ENCODE results near the gene KCNMA1. TPM values are rescaled to one million over a fixed set of nuclear protein-coding genes. Genes with fewer than 3 reads are reported as not detected.

Gene KCNMA1
- total and polyA plus RNA-seq, 8 donors = 0.92 to 155 (median 54.3) TPM

DNA sequence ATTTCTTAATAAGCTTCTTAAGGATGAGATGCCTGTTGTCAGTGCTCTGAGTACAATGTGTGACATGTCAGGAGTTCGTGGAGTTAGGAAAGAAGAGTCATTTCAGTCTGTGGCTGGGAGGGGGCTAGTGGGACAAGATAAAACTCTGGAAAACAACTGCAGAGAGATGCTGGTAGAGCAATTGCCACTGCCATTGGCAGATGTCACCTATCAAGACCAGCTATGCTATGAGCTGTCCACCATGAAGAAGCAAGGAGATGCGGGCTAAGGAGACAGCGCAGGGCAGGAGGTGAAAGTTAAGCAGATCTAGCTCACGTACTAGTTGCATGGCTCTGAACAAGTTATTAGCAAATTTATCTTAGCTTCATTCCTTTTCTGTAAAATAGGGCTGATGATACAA is 756.7 kb downstream of the KCNMA1 start:
- no peaks in the 10 kb centered on the region for H3K36me3 ChIP-seq
- no peaks in the 10 kb centered on the region for H3K9me3 ChIP-seq
- H3K27me3 ChIP-seq = peaks cover 0 to 3% (median 0%) of the 10 kb centered on the region in 3 donors
- 86 to 93% (median 90%) methylated on average over 4 of the region's 4 CpGs for WGBS, 5 donors
- no peak for TF ChIP-seq POLR2AphosphoS5 (IDR thresholded peaks at IDR 0.05)
- no peak for TF ChIP-seq EP300 (IDR thresholded peaks at IDR 0.05)
- TF ChIP-seq POLR2A (IDR thresholded peaks at IDR 0.05) = no peak
- TF ChIP-seq, protein P1, sequence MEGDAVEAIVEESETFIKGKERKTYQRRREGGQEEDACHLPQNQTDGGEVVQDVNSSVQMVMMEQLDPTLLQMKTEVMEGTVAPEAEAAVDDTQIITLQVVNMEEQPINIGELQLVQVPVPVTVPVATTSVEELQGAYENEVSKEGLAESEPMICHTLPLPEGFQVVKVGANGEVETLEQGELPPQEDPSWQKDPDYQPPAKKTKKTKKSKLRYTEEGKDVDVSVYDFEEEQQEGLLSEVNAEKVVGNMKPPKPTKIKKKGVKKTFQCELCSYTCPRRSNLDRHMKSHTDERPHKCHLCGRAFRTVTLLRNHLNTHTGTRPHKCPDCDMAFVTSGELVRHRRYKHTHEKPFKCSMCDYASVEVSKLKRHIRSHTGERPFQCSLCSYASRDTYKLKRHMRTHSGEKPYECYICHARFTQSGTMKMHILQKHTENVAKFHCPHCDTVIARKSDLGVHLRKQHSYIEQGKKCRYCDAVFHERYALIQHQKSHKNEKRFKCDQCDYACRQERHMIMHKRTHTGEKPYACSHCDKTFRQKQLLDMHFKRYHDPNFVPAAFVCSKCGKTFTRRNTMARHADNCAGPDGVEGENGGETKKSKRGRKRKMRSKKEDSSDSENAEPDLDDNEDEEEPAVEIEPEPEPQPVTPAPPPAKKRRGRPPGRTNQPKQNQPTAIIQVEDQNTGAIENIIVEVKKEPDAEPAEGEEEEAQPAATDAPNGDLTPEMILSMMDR (IDR thresholded peaks at IDR 0.05) = no peak
- no peak overlapping the region for H3K4me3 ChIP-seq
- H3K27ac ChIP-seq = no peak overlapping the region
- peaks cover 0 to 2% (median 0%) of the 10 kb centered on the region in 4 donors for H3K4me1 ChIP-seq
- DNase-seq = no peak
- intact Hi-C loops (cut with DNase I; ENCODE audit: low total_unique reads) = no loop called here

DNA sequence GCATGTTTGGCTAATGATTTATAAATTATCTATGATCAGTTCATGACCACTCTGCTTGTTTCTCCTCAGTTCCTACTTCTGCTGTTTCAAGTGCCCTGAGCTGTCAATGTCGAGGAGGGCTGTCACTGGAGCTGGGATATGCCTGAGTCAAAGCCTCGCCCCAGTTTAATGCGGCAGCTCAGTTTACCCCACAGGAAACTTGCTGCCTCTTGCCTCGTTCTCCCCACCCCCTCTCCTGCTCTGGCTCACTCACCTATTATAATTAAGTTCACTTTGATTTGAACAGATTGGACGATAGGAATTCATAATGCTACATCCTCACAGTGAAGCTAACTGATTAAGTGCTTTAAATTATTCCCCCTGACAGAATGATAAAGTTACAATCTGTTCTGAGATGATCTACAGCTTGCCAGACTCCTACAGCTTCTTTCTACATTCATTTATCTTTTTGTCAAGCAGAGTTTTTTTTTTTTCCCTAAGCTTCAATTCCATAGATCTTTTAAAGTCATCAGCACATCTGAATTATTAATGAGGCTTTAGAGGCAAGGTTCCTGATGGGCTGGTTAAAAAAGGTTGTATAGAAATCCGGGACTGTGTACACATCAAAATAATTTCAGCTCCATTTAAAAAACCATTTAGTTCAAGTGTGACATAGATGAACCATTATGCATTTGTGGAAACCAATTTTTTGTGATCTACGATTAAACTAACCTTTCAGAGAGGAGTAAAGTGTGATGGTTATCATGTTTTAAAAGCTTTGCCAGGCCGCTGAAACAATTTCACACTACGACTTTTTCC is 758.3 kb downstream of the KCNMA1 start:
- intact Hi-C loops (cut with DNase I; ENCODE audit: low total_unique reads) = no loop called here
- no peak for DNase-seq
- Histone ChIP-seq H3K36me3 (no peaks in the 10 kb centered on the region), H3K4me1 (peaks cover 0 to 2% (median 0%) of the 10 kb centered on the region in 4 donors), H3K9me3 (no peaks in the 10 kb centered on the region), H3K27me3 (peaks cover 0 to 3% (median 0%) of the 10 kb centered on the region in 3 donors), H3K4me3 (no peak overlapping the region), H3K27ac (no peak overlapping the region)
- 56 to 63% (median 57%) methylated on average over 9 of the region's 9 CpGs for WGBS, 5 donors
- TF ChIP-seq EP300 (IDR thresholded peaks at IDR 0.05) = no peak
- TF ChIP-seq, protein P1 (IDR thresholded peaks at IDR 0.05) = no peak
- TF ChIP-seq POLR2AphosphoS5 (IDR thresholded peaks at IDR 0.05) = no peak
- TF ChIP-seq POLR2A (IDR thresholded peaks at IDR 0.05) = no peak

DNA sequence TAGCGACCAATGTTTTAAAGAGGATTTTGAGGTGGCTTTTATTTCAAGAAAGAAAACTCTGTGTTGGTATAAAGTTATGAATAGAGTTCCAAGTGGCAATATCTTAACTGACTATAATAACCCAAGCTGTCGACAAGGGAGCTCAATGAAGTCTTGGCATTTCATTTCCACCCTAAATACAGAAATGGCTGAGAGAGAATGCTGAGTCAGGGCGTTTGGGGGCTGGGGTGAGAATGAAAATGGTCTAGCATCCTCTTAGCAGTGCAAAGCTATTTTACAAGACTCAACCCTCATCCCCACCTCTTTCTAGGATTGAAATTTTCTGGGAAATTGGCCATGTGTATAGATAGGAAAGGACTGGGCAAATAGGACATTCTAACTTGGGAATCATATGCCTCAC is 759.1 kb downstream of the KCNMA1 start:
- no peak for DNase-seq
- Histone ChIP-seq H3K27me3 (peaks cover 0 to 3% (median 0%) of the 10 kb centered on the region in 3 donors), H3K36me3 (no peaks in the 10 kb centered on the region), H3K4me3 (no peak overlapping the region), H3K9me3 (no peaks in the 10 kb centered on the region), H3K27ac (no peak overlapping the region), H3K4me1 (peaks cover 0 to 7% (median 0%) of the 10 kb centered on the region in 4 donors)
- intact Hi-C loops (cut with DNase I; ENCODE audit: low total_unique reads) = no loop called here
- TF ChIP-seq POLR2AphosphoS5 (IDR thresholded peaks at IDR 0.05) = no peak
- no peak for TF ChIP-seq POLR2A (IDR thresholded peaks at IDR 0.05)
- TF ChIP-seq, protein P1 (IDR thresholded peaks at IDR 0.05) = no peak
- TF ChIP-seq EP300 (IDR thresholded peaks at IDR 0.05) = no peak
- 69 to 71% (median 70%) methylated on average over 3 of the region's 3 CpGs for WGBS, 5 donors

DNA sequence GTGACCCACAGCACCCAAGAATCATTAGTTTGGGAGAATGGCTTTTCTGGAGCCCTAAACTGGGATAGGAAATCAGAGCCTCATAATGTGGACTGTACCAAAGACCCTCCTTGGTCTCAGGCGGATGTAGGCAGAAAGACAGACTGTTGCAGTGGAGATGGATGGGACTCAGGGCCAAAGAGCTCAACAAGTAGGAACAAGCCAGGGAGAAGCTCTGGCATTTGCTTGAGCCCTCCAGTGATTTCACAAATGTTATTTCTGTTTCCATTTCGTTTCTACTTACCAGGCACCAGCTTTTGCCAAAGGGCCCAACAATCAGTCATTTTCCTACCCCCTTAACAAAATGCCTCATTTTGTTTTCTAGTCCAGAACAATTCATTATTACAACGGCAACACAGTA is 762.7 kb downstream of the KCNMA1 start:
- no peaks in the 10 kb centered on the region for H3K27me3 ChIP-seq
- no peak for DNase-seq
- H3K36me3 ChIP-seq = no peaks in the 10 kb centered on the region
- TF ChIP-seq EP300 (IDR thresholded peaks at IDR 0.05) (no peak), POLR2AphosphoS5 (IDR thresholded peaks at IDR 0.05) (no peak)
- TF ChIP-seq, protein P1 (IDR thresholded peaks at IDR 0.05) = no peak
- 66 to 92% (median 74%) methylated on average over 3 of the region's 3 CpGs for WGBS, 5 donors
- H3K9me3 ChIP-seq = no peaks in the 10 kb centered on the region
- H3K4me3 ChIP-seq = no peak overlapping the region
- peaks cover 0 to 7% (median 0%) of the 10 kb centered on the region in 4 donors for H3K4me1 ChIP-seq
- intact Hi-C loops (cut with DNase I; ENCODE audit: low total_unique reads) = no loop called here
- H3K27ac ChIP-seq = peak overlapping the region in 1 of 5 donors; percentile 0
